ENCODE results near the gene GLI1.

GLI1 gene

DNA sequence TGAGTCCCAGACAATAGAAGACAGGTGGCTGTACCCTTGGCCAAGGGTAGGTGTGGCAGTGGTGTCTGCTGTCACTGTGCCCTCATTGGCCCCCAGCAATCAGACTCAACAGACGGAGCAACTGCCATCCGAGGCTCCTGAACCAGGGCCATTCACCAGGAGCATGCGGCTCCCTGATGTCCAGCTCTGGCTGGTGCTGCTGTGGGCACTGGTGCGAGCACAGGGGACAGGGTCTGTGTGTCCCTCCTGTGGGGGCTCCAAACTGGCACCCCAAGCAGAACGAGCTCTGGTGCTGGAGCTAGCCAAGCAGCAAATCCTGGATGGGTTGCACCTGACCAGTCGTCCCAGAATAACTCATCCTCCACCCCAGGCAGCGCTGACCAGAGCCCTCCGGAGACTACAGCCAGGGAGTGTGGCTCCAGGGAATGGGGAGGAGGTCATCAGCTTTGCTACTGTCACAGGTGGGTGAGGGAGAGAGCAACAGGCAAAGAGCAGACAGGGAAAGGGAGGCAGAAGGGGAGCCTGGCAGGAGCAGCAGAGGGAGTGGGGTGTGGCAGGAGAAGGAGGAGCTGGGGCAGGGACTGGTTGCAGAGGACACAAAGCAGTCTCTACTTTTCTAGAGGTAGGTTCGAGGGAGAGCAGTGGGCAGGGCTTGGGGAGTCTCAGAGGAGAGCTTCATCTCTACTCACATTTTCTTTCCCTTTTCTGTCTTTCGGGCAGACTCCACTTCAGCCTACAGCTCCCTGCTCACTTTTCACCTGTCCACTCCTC, 4.0 kb upstream of the GLI1 start:
- Histone ChIP-seq H3K4me1 (ENCODE audit: control insufficient read depth, low read depth, low read length) (peaks cover 34% of the 10 kb centered on the region), H3K4me3 (ENCODE audit: low read length) (peak overlapping the region; percentile 65), H3K36me3 (ENCODE audit: control insufficient read depth, low read depth, low read length) (no peaks in the 10 kb centered on the region), H3K9ac (ENCODE audit: low read length) (peak overlapping the region; percentile 30), H3K9me3 (ENCODE audit: control insufficient read depth, low read depth, low read length) (no peaks in the 10 kb centered on the region), H3K27ac (ENCODE audit: low read length) (no peak overlapping the region), H3K27me3 (ENCODE audit: control insufficient read depth, insufficient read depth, low read length) (no peaks in the 10 kb centered on the region)

DNA sequence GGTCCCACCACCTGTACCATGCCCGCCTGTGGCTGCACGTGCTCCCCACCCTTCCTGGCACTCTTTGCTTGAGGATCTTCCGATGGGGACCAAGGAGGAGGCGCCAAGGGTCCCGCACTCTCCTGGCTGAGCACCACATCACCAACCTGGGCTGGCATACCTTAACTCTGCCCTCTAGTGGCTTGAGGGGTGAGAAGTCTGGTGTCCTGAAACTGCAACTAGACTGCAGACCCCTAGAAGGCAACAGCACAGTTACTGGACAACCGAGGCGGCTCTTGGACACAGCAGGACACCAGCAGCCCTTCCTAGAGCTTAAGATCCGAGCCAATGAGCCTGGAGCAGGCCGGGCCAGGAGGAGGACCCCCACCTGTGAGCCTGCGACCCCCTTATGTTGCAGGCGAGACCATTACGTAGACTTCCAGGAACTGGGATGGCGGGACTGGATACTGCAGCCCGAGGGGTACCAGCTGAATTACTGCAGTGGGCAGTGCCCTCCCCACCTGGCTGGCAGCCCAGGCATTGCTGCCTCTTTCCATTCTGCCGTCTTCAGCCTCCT, 3.4 kb upstream of the GLI1 start:
- Histone ChIP-seq H3K36me3 (ENCODE audit: control insufficient read depth, low read depth, low read length) (no peaks in the 10 kb centered on the region), H3K27me3 (ENCODE audit: control insufficient read depth, insufficient read depth, low read length) (no peaks in the 10 kb centered on the region), H3K4me3 (ENCODE audit: low read length) (peak overlapping the region; percentile 65), H3K4me1 (ENCODE audit: control insufficient read depth, low read depth, low read length) (peaks cover 34% of the 10 kb centered on the region), H3K9ac (ENCODE audit: low read length) (peak overlapping the region; percentile 30), H3K9me3 (ENCODE audit: control insufficient read depth, low read depth, low read length) (no peaks in the 10 kb centered on the region), H3K27ac (ENCODE audit: low read length) (no peak overlapping the region)

DNA sequence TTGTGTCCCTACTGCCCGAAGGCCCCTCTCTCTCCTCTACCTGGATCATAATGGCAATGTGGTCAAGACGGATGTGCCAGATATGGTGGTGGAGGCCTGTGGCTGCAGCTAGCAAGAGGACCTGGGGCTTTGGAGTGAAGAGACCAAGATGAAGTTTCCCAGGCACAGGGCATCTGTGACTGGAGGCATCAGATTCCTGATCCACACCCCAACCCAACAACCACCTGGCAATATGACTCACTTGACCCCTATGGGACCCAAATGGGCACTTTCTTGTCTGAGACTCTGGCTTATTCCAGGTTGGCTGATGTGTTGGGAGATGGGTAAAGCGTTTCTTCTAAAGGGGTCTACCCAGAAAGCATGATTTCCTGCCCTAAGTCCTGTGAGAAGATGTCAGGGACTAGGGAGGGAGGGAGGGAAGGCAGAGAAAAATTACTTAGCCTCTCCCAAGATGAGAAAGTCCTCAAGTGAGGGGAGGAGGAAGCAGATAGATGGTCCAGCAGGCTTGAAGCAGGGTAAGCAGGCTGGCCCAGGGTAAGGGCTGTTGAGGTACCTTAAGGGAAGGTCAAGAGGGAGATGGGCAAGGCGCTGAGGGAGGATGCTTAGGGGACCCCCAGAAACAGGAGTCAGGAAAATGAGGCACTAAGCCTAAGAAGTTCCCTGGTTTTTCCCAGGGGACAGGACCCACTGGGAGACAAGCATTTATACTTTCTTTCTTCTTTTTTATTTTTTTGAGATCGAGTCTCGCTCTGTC, 2.7 kb upstream of the GLI1 start:
- H3K4me1 ChIP-seq (ENCODE audit: control insufficient read depth, low read depth, low read length) = peaks cover 30% of the 10 kb centered on the region
- no peaks in the 10 kb centered on the region for H3K36me3 ChIP-seq (ENCODE audit: control insufficient read depth, low read depth, low read length)
- H3K27ac ChIP-seq (ENCODE audit: low read length) = no peak overlapping the region
- H3K4me3 ChIP-seq (ENCODE audit: low read length) = no peak overlapping the region
- no peak overlapping the region for H3K9ac ChIP-seq (ENCODE audit: low read length)
- no peaks in the 10 kb centered on the region for H3K27me3 ChIP-seq (ENCODE audit: control insufficient read depth, insufficient read depth, low read length)
- H3K9me3 ChIP-seq (ENCODE audit: control insufficient read depth, low read depth, low read length) = no peaks in the 10 kb centered on the region

DNA sequence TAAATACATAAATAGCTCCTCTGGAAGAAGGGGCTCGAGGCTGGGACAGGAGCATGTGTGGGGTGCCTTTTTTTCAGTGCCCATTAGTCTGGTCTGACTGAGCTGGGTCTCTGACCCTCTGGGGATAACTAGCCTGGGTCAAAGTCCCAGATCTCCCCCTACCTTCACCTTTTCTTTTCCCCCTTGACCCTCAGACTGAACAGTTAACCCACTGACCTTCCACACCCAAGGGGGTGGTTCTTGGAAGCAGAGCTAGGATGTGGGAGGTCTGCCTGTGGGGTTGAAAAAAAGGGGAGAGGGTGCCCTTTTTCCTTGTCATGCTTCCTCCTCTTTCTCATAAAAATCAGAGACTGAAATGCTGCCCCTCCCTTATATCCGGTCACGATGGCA, 925 bp upstream of the GLI1 start:
- no peaks in the 10 kb centered on the region for H3K27me3 ChIP-seq (ENCODE audit: control insufficient read depth, insufficient read depth, low read length)
- H3K4me1 ChIP-seq (ENCODE audit: control insufficient read depth, low read depth, low read length) = peaks cover 26% of the 10 kb centered on the region
- no peaks in the 10 kb centered on the region for H3K36me3 ChIP-seq (ENCODE audit: control insufficient read depth, low read depth, low read length)
- peak overlapping the region; percentile 65 for H3K4me3 ChIP-seq (ENCODE audit: low read length)
- H3K27ac ChIP-seq (ENCODE audit: low read length) = no peak overlapping the region
- H3K9me3 ChIP-seq (ENCODE audit: control insufficient read depth, low read depth, low read length) = no peaks in the 10 kb centered on the region
- peak overlapping the region; percentile 33 for H3K9ac ChIP-seq (ENCODE audit: low read length)

DNA sequence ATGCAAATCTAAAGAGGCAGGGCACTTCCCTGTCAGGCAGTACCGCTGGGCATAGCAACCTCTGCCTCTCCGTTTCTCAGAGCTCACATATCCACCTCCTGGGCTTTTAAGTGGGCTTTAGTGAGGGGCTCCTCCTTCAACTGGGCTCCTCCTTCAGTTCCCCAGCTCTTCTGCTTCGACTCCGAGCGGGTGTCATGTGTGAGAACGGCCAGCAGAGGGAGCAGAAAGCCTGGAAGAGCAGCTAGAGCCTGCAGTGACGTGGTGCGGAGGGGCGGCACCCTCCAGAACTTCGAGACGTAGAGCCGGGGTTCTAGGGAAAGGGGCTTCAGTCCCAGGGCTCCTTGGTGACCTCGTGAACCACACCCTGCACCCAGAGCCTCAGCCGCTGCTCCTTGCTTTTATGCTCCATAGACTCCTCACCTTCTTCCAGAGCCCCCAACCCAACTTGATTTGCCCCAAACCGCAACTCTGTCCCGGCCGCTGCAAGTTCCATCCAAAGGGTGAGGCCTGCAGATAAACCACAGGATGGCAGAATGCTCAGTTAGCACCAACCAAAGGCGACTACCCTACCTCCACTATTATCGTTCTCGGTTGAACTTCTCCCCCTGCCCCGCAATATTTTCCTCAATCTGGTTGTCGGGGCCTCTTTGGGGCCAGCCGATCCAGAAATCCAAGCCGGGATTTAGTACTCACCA, 383 bp upstream of the GLI1 start:
- Histone ChIP-seq H3K9ac (ENCODE audit: low read length) (peak overlapping the region; percentile 33), H3K36me3 (ENCODE audit: control insufficient read depth, low read depth, low read length) (no peaks in the 10 kb centered on the region), H3K9me3 (ENCODE audit: control insufficient read depth, low read depth, low read length) (no peaks in the 10 kb centered on the region), H3K27me3 (ENCODE audit: control insufficient read depth, insufficient read depth, low read length) (no peaks in the 10 kb centered on the region), H3K27ac (ENCODE audit: low read length) (no peak overlapping the region), H3K4me1 (ENCODE audit: control insufficient read depth, low read depth, low read length) (peaks cover 26% of the 10 kb centered on the region), H3K4me3 (ENCODE audit: low read length) (peak overlapping the region; percentile 65)

DNA sequence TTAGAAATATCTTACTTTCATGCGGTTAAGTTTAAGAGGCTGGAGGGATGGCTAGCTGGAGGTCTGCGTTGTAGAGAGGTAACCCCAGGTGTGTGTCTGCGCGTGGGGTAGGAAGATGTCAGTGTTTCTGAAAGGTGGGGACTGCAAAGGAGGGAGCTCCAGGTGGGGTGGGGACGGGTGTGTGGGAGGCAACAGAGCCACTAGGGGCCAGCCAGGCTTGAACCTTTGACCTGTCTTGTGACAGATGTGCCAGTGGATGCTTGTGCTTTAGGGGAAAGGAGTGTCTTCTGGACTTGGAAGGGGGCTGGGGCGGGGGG, 841 bp downstream of the GLI1 start:
- Histone ChIP-seq H3K36me3 (ENCODE audit: control insufficient read depth, low read depth, low read length) (no peaks in the 10 kb centered on the region), H3K4me3 (ENCODE audit: low read length) (peak overlapping the region; percentile 65), H3K4me1 (ENCODE audit: control insufficient read depth, low read depth, low read length) (peaks cover 16% of the 10 kb centered on the region), H3K27ac (ENCODE audit: low read length) (no peak overlapping the region), H3K9me3 (ENCODE audit: control insufficient read depth, low read depth, low read length) (no peaks in the 10 kb centered on the region), H3K9ac (ENCODE audit: low read length) (peak overlapping the region; percentile 74), H3K27me3 (ENCODE audit: control insufficient read depth, insufficient read depth, low read length) (no peaks in the 10 kb centered on the region)

DNA sequence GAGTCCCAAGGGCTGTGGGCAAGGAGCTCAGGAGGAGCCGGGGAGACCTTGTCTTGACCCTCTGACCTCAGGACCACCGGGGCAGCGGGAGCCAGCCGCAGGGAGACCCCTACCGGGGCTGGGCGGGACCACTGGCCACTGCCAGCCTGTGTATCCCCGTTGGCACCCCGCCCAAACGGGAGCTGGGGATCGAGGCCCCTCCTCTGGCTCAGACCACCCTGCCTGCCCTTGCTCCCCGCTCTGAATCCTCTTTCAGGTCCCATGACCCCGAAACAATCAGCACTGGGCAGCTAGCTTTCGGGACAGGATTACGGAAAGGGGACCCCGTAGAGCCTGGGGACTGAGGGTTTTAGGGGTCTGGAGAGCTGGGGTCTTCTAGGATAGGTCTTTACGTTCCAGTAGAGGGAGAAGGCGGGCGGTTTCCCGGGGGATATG, 1.3 kb downstream of the GLI1 start:
- peak overlapping the region; percentile 84 for H3K27ac ChIP-seq (ENCODE audit: low read length)
- H3K9me3 ChIP-seq (ENCODE audit: control insufficient read depth, low read depth, low read length) = no peaks in the 10 kb centered on the region
- peak overlapping the region; percentile 74 for H3K9ac ChIP-seq (ENCODE audit: low read length)
- H3K27me3 ChIP-seq (ENCODE audit: control insufficient read depth, insufficient read depth, low read length) = no peaks in the 10 kb centered on the region
- H3K4me3 ChIP-seq (ENCODE audit: low read length) = peak overlapping the region; percentile 65
- H3K4me1 ChIP-seq (ENCODE audit: control insufficient read depth, low read depth, low read length) = peaks cover 12% of the 10 kb centered on the region
- H3K36me3 ChIP-seq (ENCODE audit: control insufficient read depth, low read depth, low read length) = no peaks in the 10 kb centered on the region

DNA sequence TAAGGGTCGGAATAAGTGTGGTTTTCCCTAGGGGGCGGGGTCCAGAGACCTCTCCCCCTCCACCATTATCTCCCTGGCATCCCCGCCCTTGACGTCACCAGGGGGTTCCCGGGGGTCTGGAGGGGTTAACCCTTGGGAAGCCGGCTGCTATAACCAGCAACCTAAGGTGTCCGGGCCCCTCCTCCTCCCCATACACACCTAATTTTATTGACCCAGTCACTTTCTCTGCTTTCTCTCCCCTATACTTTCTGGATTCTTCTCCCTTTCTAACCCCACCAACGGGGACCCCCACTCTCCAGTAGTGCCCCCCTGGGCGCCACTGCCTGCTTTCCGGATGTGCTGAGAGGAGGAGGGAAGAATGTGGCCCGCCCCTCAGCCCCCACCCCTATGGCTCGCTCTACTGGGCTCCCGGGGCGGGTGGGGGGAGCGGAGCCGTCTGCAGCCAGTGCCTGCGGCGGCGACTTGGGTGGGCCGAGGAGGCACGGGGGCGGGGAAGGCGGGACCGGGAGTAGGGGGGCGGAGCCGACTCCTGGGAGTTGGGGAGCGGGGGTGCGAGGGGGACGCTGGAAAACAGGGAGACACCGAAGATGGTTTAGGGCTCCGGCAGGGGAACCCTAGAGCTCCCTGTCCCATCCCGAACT, 1.8 kb downstream of the GLI1 start:
- H3K4me1 ChIP-seq (ENCODE audit: control insufficient read depth, low read depth, low read length) = peaks cover 9% of the 10 kb centered on the region
- H3K4me3 ChIP-seq (ENCODE audit: low read length) = peak overlapping the region; percentile 65
- H3K27ac ChIP-seq (ENCODE audit: low read length) = peak overlapping the region; percentile 84
- H3K36me3 ChIP-seq (ENCODE audit: control insufficient read depth, low read depth, low read length) = no peaks in the 10 kb centered on the region
- H3K9me3 ChIP-seq (ENCODE audit: control insufficient read depth, low read depth, low read length) = no peaks in the 10 kb centered on the region
- peak overlapping the region; percentile 74 for H3K9ac ChIP-seq (ENCODE audit: low read length)
- H3K27me3 ChIP-seq (ENCODE audit: control insufficient read depth, insufficient read depth, low read length) = no peaks in the 10 kb centered on the region

DNA sequence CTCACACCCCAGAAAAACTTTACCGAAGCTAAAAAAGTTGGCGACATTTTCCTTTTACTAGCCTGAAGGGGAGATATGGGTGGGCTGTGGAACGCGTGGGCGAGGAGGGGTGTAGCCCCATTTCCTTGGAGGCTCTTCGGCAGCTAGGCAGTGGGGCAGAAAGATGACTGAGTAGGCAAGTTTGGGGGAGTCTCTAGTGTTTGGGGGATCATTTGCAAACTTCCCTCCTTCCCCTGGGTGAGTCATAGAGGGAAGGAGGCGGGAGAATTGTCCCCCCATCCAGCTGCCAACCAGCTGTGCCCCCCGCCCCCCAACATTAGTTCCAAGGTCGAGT, 2.3 kb downstream of the GLI1 start:
- peaks cover 9% of the 10 kb centered on the region for H3K4me1 ChIP-seq (ENCODE audit: control insufficient read depth, low read depth, low read length)
- peak overlapping the region; percentile 49 for H3K9ac ChIP-seq (ENCODE audit: low read length)
- no peak overlapping the region for H3K27ac ChIP-seq (ENCODE audit: low read length)
- no peaks in the 10 kb centered on the region for H3K36me3 ChIP-seq (ENCODE audit: control insufficient read depth, low read depth, low read length)
- H3K27me3 ChIP-seq (ENCODE audit: control insufficient read depth, insufficient read depth, low read length) = no peaks in the 10 kb centered on the region
- H3K4me3 ChIP-seq (ENCODE audit: low read length) = peak overlapping the region; percentile 65
- H3K9me3 ChIP-seq (ENCODE audit: control insufficient read depth, low read depth, low read length) = no peaks in the 10 kb centered on the region

DNA sequence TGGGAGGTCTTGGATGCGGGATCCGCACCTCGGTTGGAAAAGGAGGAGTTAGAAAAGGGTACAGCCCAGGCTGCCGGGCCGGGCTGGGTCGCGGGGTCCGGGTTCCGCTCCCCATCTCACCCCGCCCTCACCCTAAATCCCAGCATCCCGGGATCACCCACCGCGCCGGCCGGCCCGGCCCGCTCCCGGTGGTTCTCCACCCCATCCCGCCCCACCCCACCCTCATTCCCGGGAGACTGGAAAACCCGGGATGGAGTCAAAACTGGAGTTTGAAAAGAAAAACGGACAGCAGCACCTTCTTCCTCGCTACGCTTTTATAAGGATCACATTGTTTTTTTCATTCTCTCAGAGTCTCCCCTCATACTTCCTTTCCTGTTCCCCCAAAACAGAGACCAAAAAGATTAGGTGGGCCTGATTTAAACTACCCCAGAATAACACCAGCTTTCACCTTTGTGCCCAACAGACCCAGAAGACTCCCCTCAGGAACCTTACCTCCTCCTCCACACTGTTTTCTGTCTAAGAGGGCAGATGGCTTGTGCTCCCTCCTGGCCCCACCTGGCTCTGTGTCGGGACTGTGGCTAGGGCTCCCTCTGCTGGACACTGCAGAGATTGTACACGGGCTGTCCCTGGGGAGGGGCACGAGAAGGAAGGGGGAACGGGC, 2.8 kb downstream of the GLI1 start:
- Histone ChIP-seq H3K27me3 (ENCODE audit: control insufficient read depth, insufficient read depth, low read length) (no peaks in the 10 kb centered on the region), H3K9ac (ENCODE audit: low read length) (peak overlapping the region; percentile 49), H3K9me3 (ENCODE audit: control insufficient read depth, low read depth, low read length) (no peaks in the 10 kb centered on the region), H3K27ac (ENCODE audit: low read length) (peak overlapping the region; percentile 52), H3K4me1 (ENCODE audit: control insufficient read depth, low read depth, low read length) (peaks cover 9% of the 10 kb centered on the region), H3K4me3 (ENCODE audit: low read length) (peak overlapping the region; percentile 65), H3K36me3 (ENCODE audit: control insufficient read depth, low read depth, low read length) (no peaks in the 10 kb centered on the region)

DNA sequence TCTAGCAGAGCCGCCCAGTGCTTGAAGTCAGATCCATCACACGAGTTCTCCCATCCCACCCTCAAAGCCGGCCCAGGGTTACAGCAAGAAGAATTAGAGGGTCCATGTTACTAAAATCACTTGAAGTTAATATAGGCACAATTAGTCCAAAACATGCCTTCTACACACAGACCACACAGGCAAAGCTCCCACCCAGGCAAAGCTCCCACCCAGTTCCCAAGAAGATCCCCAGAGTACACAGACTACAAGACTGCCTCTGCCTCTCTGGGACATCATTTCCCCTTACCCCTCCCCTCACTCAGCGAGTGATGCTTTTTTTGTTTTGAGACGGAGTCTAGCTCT, 3.3 kb downstream of the GLI1 start:
- H3K4me3 ChIP-seq (ENCODE audit: low read length) = no peak overlapping the region
- no peak overlapping the region for H3K9ac ChIP-seq (ENCODE audit: low read length)
- peaks cover 9% of the 10 kb centered on the region for H3K4me1 ChIP-seq (ENCODE audit: control insufficient read depth, low read depth, low read length)
- H3K27me3 ChIP-seq (ENCODE audit: control insufficient read depth, insufficient read depth, low read length) = no peaks in the 10 kb centered on the region
- no peaks in the 10 kb centered on the region for H3K9me3 ChIP-seq (ENCODE audit: control insufficient read depth, low read depth, low read length)
- no peaks in the 10 kb centered on the region for H3K36me3 ChIP-seq (ENCODE audit: control insufficient read depth, low read depth, low read length)
- H3K27ac ChIP-seq (ENCODE audit: low read length) = no peak overlapping the region

Data from iPS-18a (cell line).